LNCaP clone FGC (cell line): ENCODE results near the gene TIAM1.

ENCODE experiments used
- DNase-seq: peaks from one replicate; pipeline ENCODE4 v3.0.0-alpha.2; 2011; ENCODE audit warnings: low read depth
- H3K4me3 ChIP-seq: 2 replicates; pipeline ENCODE4 v1.5.1; 2011; ENCODE audit warnings: mild to moderate bottlenecking, low read depth, low read length, control low read depth
- TF ChIP-seq, protein P1 (sequence below): IDR thresholded peaks from 2 replicates; pipeline ENCODE4 v1.5.1; 2012; ENCODE audit warnings: mild to moderate bottlenecking; ENCODE audit not compliant: control insufficient read depth, insufficient read depth; ENCODE audit errors: extremely low read depth

The TIAM1 gene

DNA sequence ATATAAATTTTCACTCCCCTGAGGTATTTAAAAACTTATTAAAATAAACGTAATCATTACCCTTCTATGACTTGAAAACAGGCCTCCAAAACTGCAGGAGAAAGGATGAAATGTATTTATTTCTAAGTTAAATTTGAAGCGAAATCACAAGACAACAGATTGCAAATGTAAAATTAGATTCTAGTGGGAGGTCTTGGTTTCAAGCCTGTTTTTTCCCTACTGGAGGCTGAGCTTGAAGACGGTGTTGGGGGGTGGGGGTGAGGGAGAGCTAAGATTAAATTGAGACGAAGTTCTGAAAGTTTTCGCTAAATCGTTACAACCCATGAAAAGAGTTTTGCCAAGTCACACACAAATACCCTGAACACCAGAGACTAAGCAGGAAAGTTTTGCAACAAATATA is 68.2 kb downstream of the TIAM1 start:
- no peak for DNase-seq
- no peak overlapping the region for H3K4me3 ChIP-seq
- TF ChIP-seq, protein P1, sequence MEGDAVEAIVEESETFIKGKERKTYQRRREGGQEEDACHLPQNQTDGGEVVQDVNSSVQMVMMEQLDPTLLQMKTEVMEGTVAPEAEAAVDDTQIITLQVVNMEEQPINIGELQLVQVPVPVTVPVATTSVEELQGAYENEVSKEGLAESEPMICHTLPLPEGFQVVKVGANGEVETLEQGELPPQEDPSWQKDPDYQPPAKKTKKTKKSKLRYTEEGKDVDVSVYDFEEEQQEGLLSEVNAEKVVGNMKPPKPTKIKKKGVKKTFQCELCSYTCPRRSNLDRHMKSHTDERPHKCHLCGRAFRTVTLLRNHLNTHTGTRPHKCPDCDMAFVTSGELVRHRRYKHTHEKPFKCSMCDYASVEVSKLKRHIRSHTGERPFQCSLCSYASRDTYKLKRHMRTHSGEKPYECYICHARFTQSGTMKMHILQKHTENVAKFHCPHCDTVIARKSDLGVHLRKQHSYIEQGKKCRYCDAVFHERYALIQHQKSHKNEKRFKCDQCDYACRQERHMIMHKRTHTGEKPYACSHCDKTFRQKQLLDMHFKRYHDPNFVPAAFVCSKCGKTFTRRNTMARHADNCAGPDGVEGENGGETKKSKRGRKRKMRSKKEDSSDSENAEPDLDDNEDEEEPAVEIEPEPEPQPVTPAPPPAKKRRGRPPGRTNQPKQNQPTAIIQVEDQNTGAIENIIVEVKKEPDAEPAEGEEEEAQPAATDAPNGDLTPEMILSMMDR: no peak

DNA sequence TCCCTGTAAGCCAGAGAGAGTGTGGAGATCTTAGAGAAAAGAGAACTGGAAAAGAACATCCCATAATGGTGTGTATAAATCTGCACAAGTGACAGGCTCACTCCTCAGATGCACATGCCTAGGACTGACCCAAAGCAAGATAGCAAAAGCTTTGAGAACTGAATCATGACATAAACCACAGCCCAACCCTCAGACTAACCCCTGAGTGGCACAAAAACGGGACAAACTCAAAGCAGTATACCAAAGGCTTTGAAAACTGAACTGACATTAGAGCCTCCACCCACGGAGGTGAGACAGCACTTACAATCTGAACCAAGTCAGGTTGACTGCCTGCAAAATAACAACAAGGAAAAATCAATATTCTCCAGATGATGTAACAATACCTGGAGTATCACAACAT is 70.8 kb downstream of the TIAM1 start:
- TF ChIP-seq, protein P1: no peak
- no peak for DNase-seq
- no peak overlapping the region for H3K4me3 ChIP-seq

DNA sequence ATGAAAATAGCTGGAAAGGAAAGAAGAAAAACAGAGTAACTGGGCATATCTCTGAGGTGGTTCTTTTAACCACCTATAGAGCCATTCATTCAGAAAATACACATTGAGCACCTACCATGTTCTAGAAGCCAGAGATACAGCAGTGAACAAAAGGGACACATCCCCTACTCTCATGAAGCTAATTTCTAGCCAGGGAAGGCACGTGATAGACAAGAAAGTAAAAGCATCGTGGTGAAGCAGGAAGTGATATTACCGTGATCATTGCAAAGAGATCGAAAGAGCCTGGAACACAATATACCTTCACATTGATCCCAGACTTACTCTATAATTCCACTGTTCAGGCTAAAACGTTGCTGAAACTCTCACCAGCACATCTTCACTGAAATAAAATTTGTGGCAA is 76.0 kb downstream of the TIAM1 start:
- no peak for DNase-seq
- TF ChIP-seq, protein P1: no peak
- H3K4me3 ChIP-seq: no peak overlapping the region

DNA sequence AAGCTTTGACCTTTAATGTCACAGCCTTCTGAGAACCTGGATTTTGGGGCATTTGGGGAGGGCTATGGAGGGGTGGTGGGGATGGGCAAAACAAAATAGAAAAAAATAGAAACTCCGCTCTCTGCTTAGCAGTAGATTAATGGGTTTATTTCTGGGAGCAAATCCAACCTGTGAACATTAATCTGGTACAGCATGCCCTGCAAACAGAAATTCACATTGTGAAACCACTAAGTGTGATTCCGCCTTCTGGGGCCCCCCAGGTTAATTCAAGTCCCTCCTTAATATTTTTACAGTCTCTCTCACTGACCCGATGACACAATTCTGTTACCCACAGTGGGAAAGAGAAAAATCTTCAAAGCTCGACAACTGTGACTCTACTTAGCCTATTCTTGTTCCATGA is 76.4 kb downstream of the TIAM1 start:
- TF ChIP-seq, protein P1: no peak
- DNase-seq: no peak
- H3K4me3 ChIP-seq: no peak overlapping the region

DNA sequence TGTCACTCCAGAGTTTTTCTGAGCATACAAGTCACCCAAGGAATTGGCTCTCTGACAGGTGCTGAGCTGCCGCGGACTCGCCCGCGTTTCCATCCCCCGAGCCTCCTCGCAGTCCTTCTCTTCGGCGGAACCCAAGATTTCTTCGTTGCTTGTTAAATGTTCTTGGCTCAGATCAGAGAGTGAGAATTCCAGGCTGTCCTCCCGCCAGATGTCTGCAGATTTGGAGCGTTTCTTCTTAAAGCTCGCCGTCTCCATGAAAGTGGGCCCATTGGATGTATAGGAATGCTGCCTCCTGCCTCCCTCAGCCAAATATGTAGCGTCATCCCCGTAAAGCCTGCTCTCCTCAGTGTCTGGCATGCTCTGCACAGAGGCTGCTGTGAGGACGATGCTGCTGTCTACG is 77.8 kb downstream of the TIAM1 start:
- H3K4me3 ChIP-seq: no peak overlapping the region
- TF ChIP-seq, protein P1: no peak
- no peak for DNase-seq

DNA sequence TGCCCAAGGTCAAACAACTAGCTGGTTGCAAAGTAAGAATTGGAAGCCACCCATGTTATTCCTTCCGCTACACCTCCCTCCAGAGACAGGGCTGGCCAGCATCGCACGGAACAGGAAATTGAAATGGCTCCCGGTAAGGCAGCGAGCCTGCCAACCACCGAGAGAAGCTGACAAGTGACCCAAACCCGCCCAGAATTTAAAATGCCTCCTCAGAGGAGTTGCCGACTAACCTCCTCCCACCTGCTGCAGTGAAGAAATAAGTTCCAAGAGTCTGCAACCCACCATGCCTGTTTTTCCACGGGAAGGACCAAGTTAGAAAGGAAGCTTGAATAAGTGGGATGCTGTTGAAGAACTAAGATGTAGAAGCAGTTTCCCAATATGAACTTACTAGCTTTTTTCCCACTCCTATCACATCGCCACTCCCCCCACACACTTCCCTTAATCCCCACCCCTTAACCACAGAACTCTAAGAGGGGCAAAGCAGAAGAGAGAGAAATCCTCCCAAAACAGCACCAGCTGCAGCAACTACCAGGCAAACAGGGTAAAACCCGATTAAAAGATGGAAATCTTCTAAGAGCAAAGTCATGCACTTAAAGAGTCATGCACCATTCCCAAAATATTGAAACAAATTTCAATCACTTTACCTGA is 78.6 kb downstream of the TIAM1 start:
- DNase-seq: no peak
- H3K4me3 ChIP-seq: no peak overlapping the region
- TF ChIP-seq, protein P1: no peak

DNA sequence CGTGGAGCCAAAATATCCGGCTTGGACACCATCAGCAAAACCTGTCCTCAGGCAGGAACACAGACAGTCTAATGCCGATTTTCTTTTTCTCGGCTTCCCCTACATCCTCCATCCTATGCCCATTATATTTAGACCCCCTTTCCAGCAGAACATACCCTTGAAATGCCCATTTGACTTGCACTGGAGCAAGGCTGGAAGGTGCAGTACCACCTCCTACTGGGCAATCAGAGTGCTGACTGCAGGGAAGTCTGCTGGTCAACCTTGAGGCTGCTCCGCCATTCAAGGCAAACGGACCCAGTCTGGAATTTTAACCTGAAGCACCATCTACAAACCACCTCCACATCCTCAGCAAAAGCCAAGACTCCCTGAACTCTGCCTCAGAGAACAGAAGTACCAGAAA is 79.5 kb downstream of the TIAM1 start:
- TF ChIP-seq, protein P1: no peak
- DNase-seq: no peak
- no peak overlapping the region for H3K4me3 ChIP-seq
